Transverse colon (tissue), 4 donors: ENCODE results near the gene STEAP3. TPM values are rescaled to one million over a fixed set of nuclear protein-coding genes. Genes with fewer than 3 reads are reported as not detected.

Experiments used
- DNase-seq: peaks from one replicate; pipeline ENCODE4 v3.0.0-alpha.2; 2019
- H3K27ac ChIP-seq, 4 donors: fragments of 200-600 bp; sonication (generic); 2 replicates each; pipeline ENCODE4 v1.5.1; 2016 to 2018; ENCODE audit warnings: inconsistent platforms in 4 of 4
- H3K27me3 ChIP-seq: fragments of 200-600 bp; sonication (generic); 2 replicates; pipeline ENCODE4 v1.5.1; 2017; ENCODE audit warnings: inconsistent platforms
- H3K36me3 ChIP-seq, 4 donors: fragments of 200-600 bp; sonication (generic); 2 replicates each; pipeline ENCODE4 v1.5.1; 2017 to 2019; ENCODE audit warnings: inconsistent platforms in 4 of 4
- H3K4me1 ChIP-seq, 4 donors: fragments of 200-600 bp; sonication (generic); 2 replicates each; pipeline ENCODE4 v1.5.1; 2017 to 2020; ENCODE audit warnings: inconsistent platforms in 4 of 4
- H3K4me3 ChIP-seq, 4 donors: fragments of 200-600 bp; sonication (generic); 1 replicate in 1 of 4; 2 replicates in 3 of 4; pipeline versions ENCODE4 v1.5.1 to v1.6.1; 2017 to 2019; ENCODE audit warnings: inconsistent platforms in 4 of 4
- H3K9me3 ChIP-seq, 2 donors: fragments of 200-600 bp; sonication (generic); 2 replicates each; pipeline ENCODE4 v1.5.1; 2017 to 2019; ENCODE audit warnings: inconsistent platforms in 2 of 2
- CTCF ChIP-seq, 5 experiments: fragments of 200-600 bp in 3 of 5; fragments of 450-650 bp in 2 of 5; sonication (generic) in 3 of 5; IDR thresholded peaks; 1 replicate in 2 of 5; 2 replicates in 3 of 5; pipeline ENCODE4 v1.5.1; 2016 to 2017; ENCODE audit warnings: antibody characterized with exemption in 5 of 5, inconsistent platforms in 3 of 5, mild to moderate bottlenecking in 2 of 5, moderate library complexity in 1 of 5
- EP300 ChIP-seq: sonication (generic); formaldehyde crosslinking; IDR thresholded peaks from one replicate; pipeline ENCODE4 v1.6.1; 2017; ENCODE audit warnings: antibody characterized with exemption, low read depth
- POLR2A ChIP-seq: fragments of 450-650 bp; IDR thresholded peaks from one replicate; pipeline ENCODE4 v1.6.1; 2016; ENCODE audit warnings: antibody characterized with exemption, mild to moderate bottlenecking, moderate library complexity
- POLR2AphosphoS5 ChIP-seq, 3 donors: sonication (generic); formaldehyde crosslinking; IDR thresholded peaks; one replicate each; pipeline ENCODE4 v1.6.1; 2016; ENCODE audit warnings: antibody characterized with exemption in 3 of 3
- WGBS, 2 donors: methylation state at CpG; one replicate each; pipeline ENCODE4 v1.1.5; 2018; ENCODE audit warnings: low coverage in 1 of 2; 5-methylcytosine and 5-hydroxymethylcytosine counted together
- in situ Hi-C, 4 donors: fragments of 200-750 bp; cut with MboI; loops; one replicate each; pipeline versions ENCODE4 v1.15.0 to v1.15.1; 2017; ENCODE audit warnings: low sequenced_read_pairs in 3 of 4, low pct_ligation_motif_present in 1 of 4, low pct_unique_long_range_greater_than_20kb in 1 of 4
- intact Hi-C: fragments of 100-400 bp; cut with DNase I; formaldehyde crosslinking; loops from one replicate; pipeline ENCODE4 v1.15.1; 2023; ENCODE audit warnings: low total_unique reads
- total RNA-seq, 4 donors: library from RNA; depleted of rRNA; stranded (reverse); fragments of >200 nt; gene quantifications; one replicate each; pipeline ENCODE4 v1.1.0, GENCODE V29; 2016

Gene STEAP3
- total RNA-seq, 4 donors from 2014 or later, result 23.3 to 54.3 (median 37.6) TPM

- in situ Hi-C loops (loop anchor here (10.0 to 25.0 kb wide), 2 partner anchors 293 to 295 kb away; no protein-coding TSS in a partner anchor), intact Hi-C loops (no loop called here)
- TF ChIP-seq POLR2A (no peak), CTCF (IDR thresholded peaks at IDR 0.05) (no peak), EP300 (no peak), POLR2AphosphoS5 (IDR thresholded peaks at IDR 0.05) (no peak)
- DNase-seq, result no peak
- Histone ChIP-seq H3K9me3 (no peaks in the 10 kb centered on the region), H3K27ac (no peak overlapping the region), H3K36me3 (no peaks in the 10 kb centered on the region), H3K4me1 (no peaks in the 10 kb centered on the region), H3K4me3 (no peak overlapping the region), H3K27me3 (no peaks in the 10 kb centered on the region)
- 77 to 78% methylated on average over 3 to 7 of the region's 7 CpGs for WGBS, 2 donors
Measured at GRCh38 chr2:119179991-119180390, 43.6 kb upstream of the STEAP3 start.

GRCh38 chr2:119180892-119181291 lies 42.7 kb upstream of the STEAP3 start:
- Histone ChIP-seq H3K27ac (no peak overlapping the region), H3K27me3 (no peaks in the 10 kb centered on the region), H3K4me3 (no peak overlapping the region), H3K36me3 (no peaks in the 10 kb centered on the region), H3K4me1 (no peaks in the 10 kb centered on the region), H3K9me3 (no peaks in the 10 kb centered on the region)
- no peak for DNase-seq
- intact Hi-C loops, result no loop called here
- WGBS, 2 donors, result 53% methylated on average over 4 of the region's 5 CpGs; no CpG with 5 or more reads in 1 of the 2 donors
- in situ Hi-C loops, result loop anchor here in 2 of 4 donors (25.0 kb wide), 1 partner anchor 294 kb away; no protein-coding TSS in a partner anchor
- no peak for TF ChIP-seq CTCF (IDR thresholded peaks at IDR 0.05)
- no peak for TF ChIP-seq EP300
- TF ChIP-seq POLR2A, result no peak
- TF ChIP-seq POLR2AphosphoS5 (IDR thresholded peaks at IDR 0.05), result no peak

DNA sequence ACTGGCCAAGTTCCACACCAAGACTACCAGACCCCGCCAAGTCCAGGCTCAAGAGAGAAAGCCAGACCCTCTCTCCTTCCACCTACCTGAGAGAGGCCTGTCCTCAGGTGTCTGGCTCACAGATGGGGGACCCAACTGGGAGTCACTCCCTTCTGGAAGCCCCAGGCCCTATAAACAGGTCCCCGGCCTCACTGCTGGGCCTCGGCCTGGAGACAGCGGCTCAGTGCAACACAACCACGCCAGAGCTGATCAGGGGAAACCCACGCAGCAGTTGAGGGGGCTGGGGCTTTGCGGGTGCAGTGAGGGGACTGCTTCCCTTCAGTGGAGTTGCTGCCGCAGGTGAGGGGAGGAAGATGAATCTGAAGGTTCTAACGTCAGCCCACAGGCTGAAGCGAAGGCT lies 42.2 kb upstream of the STEAP3 start:
- TF ChIP-seq POLR2AphosphoS5 (IDR thresholded peaks at IDR 0.05) (no peak), POLR2A (no peak), CTCF (IDR thresholded peaks at IDR 0.05) (no peak), EP300 (no peak)
- Histone ChIP-seq H3K36me3 (no peaks in the 10 kb centered on the region), H3K4me3 (no peak overlapping the region), H3K4me1 (no peaks in the 10 kb centered on the region), H3K27me3 (no peaks in the 10 kb centered on the region), H3K27ac (no peak overlapping the region), H3K9me3 (no peaks in the 10 kb centered on the region)
- in situ Hi-C loops (loop anchor here in 2 of 4 donors (25.0 kb wide), 1 partner anchor 294 kb away; no protein-coding TSS in a partner anchor), intact Hi-C loops (no loop called here)
- WGBS, 2 donors, result 89% methylated on average over 10 of the region's 10 CpGs; no CpG with 5 or more reads in 1 of the 2 donors
- no peak for DNase-seq

DNA sequence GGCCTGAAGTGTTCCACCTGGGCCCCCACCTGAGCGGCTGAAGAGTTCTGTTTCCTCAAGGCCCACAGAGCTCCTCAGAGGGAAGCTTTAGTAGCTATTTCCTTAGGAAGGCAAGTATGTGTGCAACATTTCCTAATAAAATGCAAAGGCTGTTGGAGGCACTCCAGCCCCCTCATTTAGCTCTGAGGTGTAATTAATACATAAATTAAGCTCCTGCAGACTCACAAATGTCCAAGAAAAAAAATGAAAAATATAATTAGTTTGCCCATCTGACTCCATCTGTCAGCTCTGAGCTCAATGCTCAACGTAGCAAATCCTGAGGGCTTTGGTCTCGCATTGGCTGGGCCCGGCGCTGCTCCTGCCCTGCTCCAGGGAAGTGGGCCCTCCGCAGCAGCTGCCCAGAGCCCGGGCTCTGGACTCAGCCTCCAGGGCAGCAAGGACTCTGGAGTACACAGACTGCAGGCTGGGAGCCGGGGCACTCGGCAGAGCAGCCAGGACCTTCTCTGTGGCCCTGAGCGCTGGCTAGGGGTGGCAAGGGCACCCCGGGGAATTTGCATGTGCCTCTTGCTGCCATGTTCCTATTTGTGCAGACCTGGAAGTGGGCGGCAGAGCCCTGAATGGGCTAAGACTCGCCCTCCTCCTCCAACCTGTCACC lies 41.7 kb upstream of the STEAP3 start:
- Histone ChIP-seq H3K4me1 (no peaks in the 10 kb centered on the region), H3K9me3 (no peaks in the 10 kb centered on the region), H3K27ac (no peak overlapping the region), H3K27me3 (no peaks in the 10 kb centered on the region), H3K4me3 (no peak overlapping the region), H3K36me3 (no peaks in the 10 kb centered on the region)
- 77 to 93% methylated on average over 5 to 13 of the region's 13 CpGs for WGBS, 2 donors
- in situ Hi-C loops (loop anchor here in 2 of 4 donors (25.0 kb wide), 1 partner anchor 295 kb away; no protein-coding TSS in a partner anchor), intact Hi-C loops (no loop called here)
- no peak for TF ChIP-seq POLR2AphosphoS5 (IDR thresholded peaks at IDR 0.05)
- no peak for TF ChIP-seq POLR2A
- no peak for TF ChIP-seq CTCF (IDR thresholded peaks at IDR 0.05)
- no peak for TF ChIP-seq EP300
- DNase-seq, result no peak
